Stimulated activated CD4-positive, alpha-beta T cell treated with anti-CD3 and anti-CD28 coated beads, Interleukin-2, amount 100 ng/mL, for 24 hours (primary cell): ENCODE data around the gene C2.
"Not testable (repeated sequence)": the region's sequence is repeated elsewhere in the genome, so short reads cannot be mapped to it uniquely, and the experiment has no call there.

Source experiments
- DNase-seq, 2 donors: peaks; one replicate each; pipeline ENCODE4 v3.0.0-alpha.2; 2020

Gene C2

DNA sequence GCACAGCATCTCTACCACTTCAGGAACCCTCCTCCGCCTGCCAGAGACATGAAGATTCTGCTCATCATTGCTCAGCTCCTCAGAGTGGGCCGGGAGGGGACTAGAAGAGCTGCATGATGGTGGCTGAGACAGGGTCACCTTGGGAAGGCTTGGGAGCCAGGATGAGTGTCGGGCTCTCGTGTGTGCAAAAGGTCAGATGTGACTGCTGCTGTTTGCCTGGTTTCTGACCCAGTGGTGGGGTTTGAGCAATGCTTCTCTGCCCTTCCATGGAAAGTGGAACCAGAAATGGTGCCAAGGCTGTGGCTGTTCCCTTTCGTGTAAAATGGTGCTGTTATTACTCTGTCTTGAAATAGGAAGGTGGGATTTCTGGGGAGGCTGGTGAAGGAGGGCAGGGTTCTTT is 53.5 kb downstream of the C2 start:
- not testable (repeated sequence) for DNase-seq

DNA sequence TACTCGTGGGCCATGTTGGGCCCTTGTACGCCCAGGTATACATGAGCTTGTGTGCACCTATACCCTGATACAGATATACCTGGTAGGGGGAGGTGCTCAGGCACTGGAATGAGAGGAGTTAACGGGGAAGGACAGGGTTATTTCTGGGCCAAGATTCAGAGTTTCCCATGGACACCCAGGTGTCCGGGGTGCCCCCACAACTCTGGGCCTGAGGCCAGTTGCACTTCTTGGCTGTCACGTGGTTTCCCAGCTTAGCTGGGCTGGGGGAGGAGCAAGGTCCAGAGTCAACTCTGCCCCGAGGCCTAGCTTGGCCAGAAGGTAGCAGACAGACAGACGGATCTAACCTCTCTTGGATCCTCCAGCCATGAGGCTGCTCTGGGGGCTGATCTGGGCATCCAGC is 54.2 kb downstream of the C2 start, which contains the start of gene C4A:
C4A (plus strand) TSS at position 314 of the 400 bp plus-strand sequence; CDS start at position 365, 51 bp downstream.
- not testable (repeated sequence) for DNase-seq

GRCh38 chr6:31989363-31989762 is 61.8 kb downstream of the C2 start:
- DNase-seq = not testable (repeated sequence)

DNA sequence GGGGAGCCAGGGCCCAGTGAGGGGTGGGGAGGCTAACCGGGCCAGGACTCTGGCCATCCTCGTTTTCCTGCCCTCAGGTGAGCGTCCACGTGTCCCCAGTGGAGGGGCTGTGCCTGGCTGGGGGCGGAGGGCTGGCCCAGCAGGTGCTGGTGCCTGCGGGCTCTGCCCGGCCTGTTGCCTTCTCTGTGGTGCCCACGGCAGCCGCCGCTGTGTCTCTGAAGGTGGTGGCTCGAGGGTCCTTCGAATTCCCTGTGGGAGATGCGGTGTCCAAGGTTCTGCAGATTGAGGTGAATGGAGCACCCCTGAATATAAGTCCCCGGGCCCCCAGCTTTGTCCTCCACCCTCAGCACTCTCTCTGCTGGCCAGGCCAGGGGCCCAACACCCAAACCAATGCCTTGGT is 66.9 kb downstream of the C2 start:
- not testable (repeated sequence) for DNase-seq
